ENCODE measurements around the gene C1orf216.

C1orf216 gene, protein sequence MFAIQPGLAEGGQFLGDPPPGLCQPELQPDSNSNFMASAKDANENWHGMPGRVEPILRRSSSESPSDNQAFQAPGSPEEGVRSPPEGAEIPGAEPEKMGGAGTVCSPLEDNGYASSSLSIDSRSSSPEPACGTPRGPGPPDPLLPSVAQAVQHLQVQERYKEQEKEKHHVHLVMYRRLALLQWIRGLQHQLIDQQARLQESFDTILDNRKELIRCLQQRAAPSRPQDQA

DNA sequence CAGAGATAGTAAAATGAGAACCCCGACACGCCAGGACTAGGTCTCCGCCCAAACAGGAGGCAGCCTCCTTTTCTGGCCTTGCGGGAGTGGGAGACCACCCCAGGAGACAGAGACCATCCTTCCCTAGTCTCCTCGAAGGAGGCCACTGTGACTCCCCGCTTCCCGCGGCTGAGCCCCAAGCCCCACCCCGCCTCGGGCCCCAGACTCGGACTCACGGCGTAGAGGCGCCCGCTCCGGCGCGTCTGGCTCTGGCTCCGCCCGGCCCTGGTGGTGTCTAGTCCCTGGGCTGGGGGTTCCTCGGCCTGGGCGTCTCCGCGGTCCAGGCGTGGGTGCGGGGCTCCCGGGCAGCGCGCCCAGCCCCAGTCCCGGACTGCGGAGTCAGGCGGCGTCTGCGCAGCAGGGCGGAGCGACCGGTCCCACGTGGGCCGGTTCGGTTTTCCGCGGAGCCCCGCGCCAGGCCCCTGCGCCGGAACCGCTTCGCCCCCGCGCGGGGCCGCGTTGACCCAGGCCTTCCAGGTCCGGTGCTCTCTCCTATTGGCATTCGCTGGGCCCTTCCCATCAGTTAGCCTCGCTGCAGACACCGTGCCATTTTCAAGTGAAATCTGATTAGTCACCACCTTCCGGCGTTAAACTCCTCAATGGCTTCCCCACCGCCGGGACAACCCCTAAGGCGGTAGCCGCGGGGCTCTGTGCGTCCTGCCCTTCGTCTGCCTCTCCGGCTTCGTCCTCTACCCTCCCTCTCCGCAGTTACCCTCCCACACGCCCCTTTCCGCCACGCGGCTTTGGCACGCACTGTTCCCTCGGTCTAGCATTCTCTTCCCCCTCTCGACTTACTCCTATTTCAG is at the start of gene C1orf216:
TSS of gene C1orf216 (minus strand) at position 393 of the 845 bp plus-strand sequence. CDS start 2,563 bp downstream, outside the sequence.
- no peaks in the 10 kb centered on the region for H3K9me3 ChIP-seq (ENCODE audit: control insufficient read depth, low read length)
- peak within 1 kb of the TSS; percentile 38 for H3K4me3 ChIP-seq (ENCODE audit: low read length)
- no peaks in the 10 kb centered on the region for H3K27me3 ChIP-seq (ENCODE audit: control insufficient read depth, insufficient read depth, low read length)
- H3K9ac ChIP-seq (ENCODE audit: low read length): peak within 1 kb of the TSS; percentile 78
- no peaks in the 10 kb centered on the region for H3K4me1 ChIP-seq (ENCODE audit: control insufficient read depth, insufficient read depth, low read length)
- no peaks in the 10 kb centered on the region for H3K36me3 ChIP-seq (ENCODE audit: control insufficient read depth, insufficient read depth, low read length)

DNA sequence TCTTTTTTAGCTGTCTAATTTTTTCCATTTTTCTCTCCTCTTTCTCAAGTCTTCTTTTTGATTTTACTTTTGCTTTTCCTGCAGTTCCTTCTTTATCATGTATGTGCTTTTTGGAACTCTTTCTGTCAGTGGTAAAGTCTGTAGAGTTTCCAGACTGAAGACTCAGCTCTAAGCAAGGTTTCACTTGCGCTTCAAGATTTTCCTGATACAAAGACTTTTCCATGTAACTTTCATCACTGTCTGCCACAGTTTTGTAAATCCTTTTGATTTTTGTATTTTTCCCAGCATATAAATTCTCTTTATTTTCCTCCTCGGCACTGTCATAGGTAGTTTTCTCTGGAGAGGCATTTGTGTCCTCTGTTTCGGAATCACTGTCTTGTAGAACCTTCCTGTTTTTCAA is 45.6 kb upstream of the C1orf216 start:
- H3K36me3 ChIP-seq (ENCODE audit: control insufficient read depth, insufficient read depth, low read length): no peaks in the 10 kb centered on the region
- no peaks in the 10 kb centered on the region for H3K27me3 ChIP-seq (ENCODE audit: control insufficient read depth, insufficient read depth, low read length)
- no peaks in the 10 kb centered on the region for H3K9me3 ChIP-seq (ENCODE audit: control insufficient read depth, low read length)
- no peak overlapping the region for H3K9ac ChIP-seq (ENCODE audit: low read length)
- H3K4me3 ChIP-seq (ENCODE audit: low read length): no peak overlapping the region
- peaks cover 4% of the 10 kb centered on the region for H3K4me1 ChIP-seq (ENCODE audit: control insufficient read depth, insufficient read depth, low read length)

DNA sequence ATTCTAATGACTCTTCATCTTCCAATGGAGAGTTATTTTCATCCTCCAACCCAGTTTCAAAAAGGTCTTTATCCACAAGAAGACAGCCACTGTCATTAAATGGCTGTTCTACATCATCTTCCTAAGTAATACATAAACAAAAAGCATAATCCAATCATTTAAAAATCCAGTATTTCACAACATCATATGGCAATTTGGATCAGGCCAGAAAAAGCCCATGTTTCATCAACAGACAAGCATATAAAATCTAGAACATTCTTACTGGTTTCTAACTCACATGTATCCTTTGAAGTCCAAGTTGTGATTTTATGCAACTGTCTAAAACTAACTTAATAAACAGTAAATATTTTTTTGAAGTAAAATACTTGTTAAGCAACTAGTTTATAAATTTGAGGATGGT is 44.5 kb upstream of the C1orf216 start:
- no peak overlapping the region for H3K9ac ChIP-seq (ENCODE audit: low read length)
- H3K9me3 ChIP-seq (ENCODE audit: control insufficient read depth, low read length): no peaks in the 10 kb centered on the region
- no peaks in the 10 kb centered on the region for H3K27me3 ChIP-seq (ENCODE audit: control insufficient read depth, insufficient read depth, low read length)
- H3K36me3 ChIP-seq (ENCODE audit: control insufficient read depth, insufficient read depth, low read length): no peaks in the 10 kb centered on the region
- H3K4me1 ChIP-seq (ENCODE audit: control insufficient read depth, insufficient read depth, low read length): no peaks in the 10 kb centered on the region
- no peak overlapping the region for H3K4me3 ChIP-seq (ENCODE audit: low read length)

DNA sequence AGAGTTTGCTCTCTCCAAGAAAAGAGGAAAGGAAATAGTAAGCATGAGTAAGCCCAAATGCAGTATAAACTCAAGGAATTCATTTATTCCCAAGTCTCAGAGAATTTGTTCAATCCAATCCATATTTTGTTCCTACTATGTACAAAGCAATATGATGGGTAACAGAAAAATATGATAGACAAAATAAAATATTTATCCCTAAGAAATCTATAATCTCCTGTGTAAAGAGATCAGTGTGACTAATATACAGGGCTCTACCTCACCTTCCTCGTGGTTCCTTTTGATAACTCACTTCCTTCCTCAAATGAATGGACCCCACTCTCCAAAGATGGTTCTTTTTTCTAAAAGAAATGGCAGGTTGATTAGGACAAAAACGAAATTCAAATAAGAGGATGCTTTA is 43.5 kb upstream of the C1orf216 start:
- no peak overlapping the region for H3K9ac ChIP-seq (ENCODE audit: low read length)
- H3K4me3 ChIP-seq (ENCODE audit: low read length): no peak overlapping the region
- no peaks in the 10 kb centered on the region for H3K36me3 ChIP-seq (ENCODE audit: control insufficient read depth, insufficient read depth, low read length)
- no peaks in the 10 kb centered on the region for H3K27me3 ChIP-seq (ENCODE audit: control insufficient read depth, insufficient read depth, low read length)
- no peaks in the 10 kb centered on the region for H3K9me3 ChIP-seq (ENCODE audit: control insufficient read depth, low read length)
- H3K4me1 ChIP-seq (ENCODE audit: control insufficient read depth, insufficient read depth, low read length): no peaks in the 10 kb centered on the region

DNA sequence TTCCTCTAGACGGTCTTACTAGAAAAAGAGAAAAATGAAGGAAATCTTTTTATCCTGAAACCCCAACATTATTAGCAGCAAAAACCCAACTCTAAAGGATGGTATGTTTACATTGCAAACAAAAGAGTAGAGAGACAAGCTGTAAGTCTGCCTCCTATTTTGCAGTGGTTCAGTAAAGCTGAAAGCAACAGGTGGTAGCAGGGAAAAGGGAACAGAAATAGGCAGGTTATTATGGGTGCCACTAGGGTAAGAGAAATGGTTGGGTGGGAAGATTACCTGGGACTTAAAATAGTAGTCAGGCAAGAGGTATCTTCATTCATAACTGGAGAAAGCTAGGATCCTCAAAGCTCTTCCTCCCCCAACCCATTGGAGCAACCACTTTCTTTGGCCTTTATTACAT is 37.4 kb upstream of the C1orf216 start:
- Histone ChIP-seq H3K27me3 (ENCODE audit: control insufficient read depth, insufficient read depth, low read length) (no peaks in the 10 kb centered on the region), H3K4me1 (ENCODE audit: control insufficient read depth, insufficient read depth, low read length) (no peaks in the 10 kb centered on the region), H3K36me3 (ENCODE audit: control insufficient read depth, insufficient read depth, low read length) (no peaks in the 10 kb centered on the region), H3K9me3 (ENCODE audit: control insufficient read depth, low read length) (no peaks in the 10 kb centered on the region), H3K4me3 (ENCODE audit: low read length) (no peak overlapping the region), H3K9ac (ENCODE audit: low read length) (no peak overlapping the region)

DNA sequence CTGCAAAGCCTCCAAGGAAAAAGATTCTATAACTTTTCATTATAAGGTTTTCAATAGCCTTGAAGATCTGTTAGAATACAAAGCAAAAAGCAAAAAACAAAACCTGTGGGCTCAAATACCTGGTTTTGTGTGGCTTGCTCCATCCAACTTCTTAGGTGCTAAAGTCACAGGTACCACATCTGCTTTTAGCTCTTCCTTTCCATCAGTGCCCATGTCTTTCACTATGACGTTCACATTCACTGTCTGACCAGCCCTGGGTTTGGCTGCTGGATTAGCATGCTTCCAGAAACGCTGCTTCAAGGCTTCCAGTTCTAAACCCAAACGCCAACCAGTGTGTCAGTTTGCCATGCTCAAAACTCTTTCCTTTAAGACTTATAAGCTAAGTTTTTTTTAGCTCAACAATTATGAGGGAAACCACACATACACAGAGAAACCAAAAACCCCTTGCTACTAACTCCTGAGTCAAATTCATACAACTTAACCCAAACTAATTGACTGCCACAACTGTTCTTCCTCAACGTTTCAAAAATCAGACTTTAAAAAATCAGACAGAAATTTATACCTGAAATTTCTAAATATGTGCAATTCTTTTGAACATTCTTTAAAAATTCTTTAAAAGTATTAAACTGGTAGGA is 35.1 kb upstream of the C1orf216 start:
- no peak overlapping the region for H3K4me3 ChIP-seq (ENCODE audit: low read length)
- no peak overlapping the region for H3K9ac ChIP-seq (ENCODE audit: low read length)
- no peaks in the 10 kb centered on the region for H3K36me3 ChIP-seq (ENCODE audit: control insufficient read depth, insufficient read depth, low read length)
- no peaks in the 10 kb centered on the region for H3K9me3 ChIP-seq (ENCODE audit: control insufficient read depth, low read length)
- H3K27me3 ChIP-seq (ENCODE audit: control insufficient read depth, insufficient read depth, low read length): no peaks in the 10 kb centered on the region
- no peaks in the 10 kb centered on the region for H3K4me1 ChIP-seq (ENCODE audit: control insufficient read depth, insufficient read depth, low read length)

DNA sequence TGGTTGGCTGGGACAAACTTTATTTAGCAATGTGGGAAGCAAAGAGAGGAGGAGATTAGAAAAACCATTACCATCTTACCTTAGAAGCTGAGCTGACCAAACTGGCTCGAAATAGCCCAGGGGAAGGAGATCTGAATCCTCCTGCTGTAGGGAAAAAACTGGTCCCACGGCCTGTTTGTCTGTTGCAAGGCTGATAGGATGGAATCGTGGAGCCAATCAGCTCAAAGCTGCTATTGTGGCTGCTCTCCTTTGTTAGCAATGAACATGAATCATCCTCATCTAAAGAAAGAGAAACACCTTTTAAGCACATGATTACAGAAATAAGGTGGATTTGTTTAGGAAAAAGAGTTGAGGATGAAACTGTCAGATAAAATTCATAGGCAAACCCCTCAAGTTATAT is 29.6 kb upstream of the C1orf216 start:
- Histone ChIP-seq H3K27me3 (ENCODE audit: control insufficient read depth, insufficient read depth, low read length) (no peaks in the 10 kb centered on the region), H3K36me3 (ENCODE audit: control insufficient read depth, insufficient read depth, low read length) (no peaks in the 10 kb centered on the region), H3K4me1 (ENCODE audit: control insufficient read depth, insufficient read depth, low read length) (no peaks in the 10 kb centered on the region), H3K4me3 (ENCODE audit: low read length) (no peak overlapping the region), H3K9ac (ENCODE audit: low read length) (no peak overlapping the region), H3K9me3 (ENCODE audit: control insufficient read depth, low read length) (no peaks in the 10 kb centered on the region)

DNA sequence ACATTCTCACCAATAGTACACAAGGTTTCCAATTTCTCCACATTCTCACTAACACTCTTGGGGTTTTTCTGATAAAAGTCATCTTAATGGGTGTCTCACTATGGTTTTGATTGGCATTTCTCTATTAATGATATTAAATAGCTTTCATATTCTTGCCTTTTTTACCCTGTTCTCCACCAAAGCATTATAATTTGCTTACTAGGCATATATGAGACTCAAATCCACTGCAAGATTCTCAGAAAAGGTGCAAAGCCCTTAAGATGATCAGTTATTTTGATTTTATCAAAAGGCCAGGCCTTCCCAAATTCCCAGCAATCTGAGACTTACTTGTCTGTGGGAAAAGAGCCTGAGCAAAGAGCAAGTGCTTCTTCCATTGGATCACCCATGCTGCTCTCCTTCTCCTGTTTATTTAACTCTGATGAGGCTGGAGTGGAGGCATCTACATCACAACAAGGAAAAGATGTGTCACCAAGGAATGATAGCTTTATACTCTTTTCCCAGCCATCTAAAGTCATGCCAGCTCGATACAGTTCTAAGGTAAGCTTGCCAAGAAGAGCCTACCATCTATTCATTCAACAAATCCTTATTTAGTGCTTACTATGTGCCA is 26.5 kb upstream of the C1orf216 start:
- Histone ChIP-seq H3K27me3 (ENCODE audit: control insufficient read depth, insufficient read depth, low read length) (no peaks in the 10 kb centered on the region), H3K4me3 (ENCODE audit: low read length) (no peak overlapping the region), H3K4me1 (ENCODE audit: control insufficient read depth, insufficient read depth, low read length) (no peaks in the 10 kb centered on the region), H3K9ac (ENCODE audit: low read length) (no peak overlapping the region), H3K9me3 (ENCODE audit: control insufficient read depth, low read length) (no peaks in the 10 kb centered on the region), H3K36me3 (ENCODE audit: control insufficient read depth, insufficient read depth, low read length) (no peaks in the 10 kb centered on the region)

DNA sequence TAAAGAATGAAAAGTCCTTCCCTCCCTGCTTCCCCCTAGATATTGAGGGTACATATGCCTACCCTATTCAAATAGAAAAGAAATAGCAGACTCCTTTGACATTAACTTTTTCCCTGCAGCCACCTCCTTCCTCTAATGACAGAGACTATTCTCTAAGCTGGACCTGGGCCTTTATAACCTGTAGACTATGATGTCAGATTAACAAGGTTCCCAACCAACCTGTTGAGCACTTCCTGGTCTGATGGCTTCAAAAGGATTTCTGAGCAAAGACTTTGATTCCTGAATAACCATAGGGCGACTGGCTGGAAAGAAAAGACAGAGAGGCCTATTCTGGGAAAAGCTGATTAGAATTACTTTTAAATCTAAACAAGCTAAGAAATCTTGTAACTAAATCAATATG is 18.4 kb upstream of the C1orf216 start:
- Histone ChIP-seq H3K9ac (ENCODE audit: low read length) (no peak overlapping the region), H3K9me3 (ENCODE audit: control insufficient read depth, low read length) (no peaks in the 10 kb centered on the region), H3K4me3 (ENCODE audit: low read length) (no peak overlapping the region), H3K4me1 (ENCODE audit: control insufficient read depth, insufficient read depth, low read length) (no peaks in the 10 kb centered on the region), H3K36me3 (ENCODE audit: control insufficient read depth, insufficient read depth, low read length) (no peaks in the 10 kb centered on the region), H3K27me3 (ENCODE audit: control insufficient read depth, insufficient read depth, low read length) (no peaks in the 10 kb centered on the region)

DNA sequence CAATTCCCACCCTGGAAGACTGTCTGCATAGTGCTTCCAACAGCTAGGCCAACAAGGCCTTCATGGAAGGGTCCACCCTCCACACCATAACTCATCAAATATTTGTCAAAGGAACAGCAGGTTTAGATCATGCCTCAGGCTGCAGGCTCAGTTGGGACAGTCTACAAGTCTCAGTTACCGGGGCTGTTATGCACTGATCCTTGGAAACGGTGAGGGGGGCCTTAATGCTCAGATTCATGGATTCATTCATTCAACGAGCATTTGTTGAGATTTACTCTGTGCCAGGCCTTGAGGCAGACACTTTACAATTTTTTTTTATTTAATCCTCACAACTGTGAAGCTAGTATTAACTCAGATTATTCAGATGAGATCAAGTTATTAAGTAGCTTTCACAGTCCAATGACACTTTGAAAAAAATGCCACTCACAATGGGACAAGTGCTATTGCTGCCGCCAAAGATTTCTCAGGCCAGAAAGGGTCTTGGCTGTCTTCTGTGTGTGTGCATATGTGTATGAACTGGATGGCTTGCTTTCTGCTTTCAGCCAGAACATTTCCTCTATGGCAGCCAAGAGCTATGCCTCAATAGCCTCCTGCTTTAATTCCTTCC is 8.9 kb upstream of the C1orf216 start:
- H3K9ac ChIP-seq (ENCODE audit: low read length): no peak overlapping the region

DNA sequence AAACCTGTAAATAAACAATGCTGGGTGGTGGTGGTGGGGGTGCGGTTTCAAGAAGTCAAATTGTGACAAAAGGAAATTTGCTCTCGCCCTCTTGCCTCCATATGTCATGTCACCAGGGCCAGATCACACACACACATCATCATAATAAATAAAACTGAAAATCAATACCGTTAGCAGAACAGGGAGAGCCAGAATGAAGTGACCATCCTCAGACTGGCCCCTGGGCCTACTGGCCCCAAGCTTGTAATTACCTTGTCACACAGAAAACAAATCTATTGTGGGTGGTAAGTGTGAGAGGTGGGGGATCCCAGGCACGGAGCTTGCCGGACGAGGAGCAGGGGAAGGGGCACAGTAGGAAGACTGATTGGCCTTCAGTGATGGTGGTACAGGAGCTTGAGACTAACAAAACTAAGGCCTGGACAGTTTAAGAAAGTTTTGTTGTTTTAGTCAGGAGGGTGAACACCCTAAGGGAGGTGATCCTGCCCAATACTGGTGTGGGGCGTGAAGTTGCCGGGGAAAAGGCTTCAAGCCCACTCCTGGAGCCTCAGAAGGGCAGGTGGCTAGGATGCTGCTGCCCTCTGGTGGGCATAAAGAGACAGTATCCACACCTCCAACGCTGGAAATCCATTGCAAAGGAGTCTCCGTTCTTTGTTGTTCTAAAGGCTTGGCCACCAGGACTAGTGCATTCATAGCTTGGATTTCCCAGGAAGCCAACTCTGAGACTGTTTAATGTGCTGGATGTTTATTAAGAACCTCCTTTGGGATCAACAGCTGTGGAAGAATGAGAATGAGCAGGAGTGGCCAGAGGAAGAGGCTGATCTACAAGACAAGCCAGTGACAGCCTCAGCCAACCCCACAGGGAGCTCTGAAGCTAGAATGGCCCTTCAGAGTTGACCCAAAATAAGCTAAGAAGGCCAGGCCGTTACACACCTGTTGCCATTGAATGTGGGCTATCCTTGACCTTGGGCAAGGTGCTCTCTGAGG is 8.1 kb upstream of the C1orf216 start:
- Histone ChIP-seq H3K9me3 (ENCODE audit: control insufficient read depth, low read length) (no peaks in the 10 kb centered on the region), H3K27me3 (ENCODE audit: control insufficient read depth, insufficient read depth, low read length) (no peaks in the 10 kb centered on the region), H3K4me3 (ENCODE audit: low read length) (no peak overlapping the region), H3K4me1 (ENCODE audit: control insufficient read depth, insufficient read depth, low read length) (peaks cover 11% of the 10 kb centered on the region), H3K9ac (ENCODE audit: low read length) (no peak overlapping the region), H3K36me3 (ENCODE audit: control insufficient read depth, insufficient read depth, low read length) (no peaks in the 10 kb centered on the region)

More for the DNA sequence above, 8.9 kb upstream of the C1orf216 start:
- Histone ChIP-seq H3K27me3 (ENCODE audit: control insufficient read depth, insufficient read depth, low read length) (no peaks in the 10 kb centered on the region), H3K4me1 (ENCODE audit: control insufficient read depth, insufficient read depth, low read length) (peaks cover 11% of the 10 kb centered on the region), H3K9me3 (ENCODE audit: control insufficient read depth, low read length) (no peaks in the 10 kb centered on the region), H3K36me3 (ENCODE audit: control insufficient read depth, insufficient read depth, low read length) (no peaks in the 10 kb centered on the region), H3K4me3 (ENCODE audit: low read length) (no peak overlapping the region)
